HL-60/S4 treated with retinoic acid at 250 ng/mL for 4 days and 3 days (cell line): ENCODE measurements around the gene COL24A1.

Experiments used
- in situ Hi-C: fragments of 300-500 bp; cut with MboI; formaldehyde crosslinking; loops from 2 replicates; pipeline ENCODE4 v1.7.0; 2022; ENCODE audit warnings: low sequenced_read_pairs

The COL24A1 gene

DNA sequence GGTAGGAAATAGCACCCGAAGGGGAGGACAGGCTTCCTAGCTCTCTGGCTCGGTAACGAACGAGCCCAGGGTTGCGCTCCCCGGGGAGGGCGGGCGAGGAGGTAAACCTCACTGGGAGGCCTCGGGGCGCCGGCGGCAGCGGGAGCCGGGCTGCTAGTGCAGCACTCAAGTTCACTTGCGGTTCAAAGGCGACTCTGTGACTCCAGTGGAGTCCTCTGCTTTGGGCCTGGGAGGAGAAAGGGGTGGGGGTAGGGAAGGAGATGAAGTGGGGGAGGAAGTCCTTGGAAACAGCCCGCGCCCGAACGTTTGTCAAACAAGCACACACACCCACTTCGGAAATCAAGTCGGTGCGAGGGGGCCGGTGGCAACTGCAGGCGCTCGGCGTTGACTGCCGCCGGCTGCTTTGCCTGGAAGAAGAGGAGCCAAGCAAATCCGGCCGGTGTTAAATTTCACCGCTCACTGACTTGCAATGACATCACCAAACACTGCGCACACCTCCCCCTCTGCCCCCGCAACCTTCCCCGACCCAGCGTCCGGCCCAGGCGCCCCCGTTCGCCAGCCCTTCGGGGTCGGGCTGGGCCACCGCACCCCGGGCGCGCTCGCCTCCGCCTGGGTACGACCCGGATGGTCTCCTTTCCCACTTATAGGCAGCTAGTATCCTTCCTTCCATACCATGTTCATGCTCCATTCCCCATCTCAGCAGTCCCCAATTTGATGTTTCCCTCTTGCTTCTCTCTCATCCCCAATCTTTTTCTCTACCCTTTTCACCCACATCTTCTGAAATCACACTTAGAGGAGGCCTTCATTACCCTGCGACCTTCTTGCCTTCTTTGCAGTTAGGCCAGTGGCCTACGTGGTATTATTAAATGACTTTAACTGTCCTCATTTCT is at the start of gene COL24A1:
Gene COL24A1 (minus strand): TSS at position 207 of the 890 bp plus-strand sequence. CDS start 376 bp downstream, outside the sequence.
- in situ Hi-C loops: no loop called here

DNA sequence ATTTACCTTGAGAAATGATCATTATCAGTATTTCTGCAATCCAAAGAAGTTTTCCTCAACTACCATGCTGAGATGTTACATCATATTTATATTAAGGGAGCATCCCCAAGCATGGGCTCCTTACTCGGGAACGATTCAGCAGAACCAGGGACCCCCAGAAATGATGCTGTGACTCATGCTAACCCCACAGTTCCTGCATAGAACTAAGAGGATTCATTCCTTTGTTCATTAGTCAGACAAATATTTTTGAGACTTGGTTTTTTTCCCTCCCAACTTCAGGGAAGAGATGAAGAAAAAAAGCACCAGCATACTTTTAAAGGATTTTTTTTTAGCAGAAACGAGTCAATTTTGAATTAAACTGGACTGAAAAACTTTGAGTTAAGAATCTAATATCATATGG is 49.2 kb upstream of the COL24A1 start:
- in situ Hi-C loops: no loop called here

DNA sequence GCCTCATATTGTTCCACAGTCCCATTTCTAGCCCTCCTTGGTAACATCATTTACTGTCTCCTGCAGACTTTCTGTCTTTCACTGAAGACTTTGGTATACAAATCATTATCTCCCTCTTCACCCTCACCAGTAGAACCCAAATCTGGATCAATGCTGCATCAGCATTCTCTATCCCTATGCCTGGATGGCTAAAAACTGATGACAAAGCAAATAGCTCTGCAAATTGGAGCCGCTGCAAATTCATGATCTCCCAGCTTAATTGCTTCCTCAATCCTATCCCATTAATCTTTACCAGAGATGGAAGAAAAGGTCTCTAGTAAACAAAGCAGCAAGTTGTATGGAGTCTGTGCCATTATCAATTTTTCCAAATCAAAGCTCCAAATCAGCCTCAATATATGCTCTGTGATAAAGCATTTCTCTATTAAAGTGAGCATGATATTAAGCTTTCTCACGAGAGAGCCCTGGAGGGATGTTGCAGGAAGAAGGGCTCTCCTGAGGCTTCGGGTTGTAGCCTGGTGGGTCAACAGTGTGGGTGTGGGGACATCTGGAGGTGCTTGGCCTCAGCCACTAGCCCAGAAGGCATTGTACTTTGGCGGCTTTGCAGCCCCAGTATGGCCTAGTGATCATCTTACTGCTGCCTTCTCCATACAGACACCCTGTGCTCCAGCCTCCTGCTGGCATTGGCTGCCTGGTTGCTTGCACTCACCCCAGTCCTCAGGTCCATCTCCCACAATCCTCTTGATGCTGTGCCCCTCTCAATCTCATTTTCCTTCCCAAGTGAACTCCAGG is 46.2 kb upstream of the COL24A1 start:
- in situ Hi-C loops: no loop called here

DNA sequence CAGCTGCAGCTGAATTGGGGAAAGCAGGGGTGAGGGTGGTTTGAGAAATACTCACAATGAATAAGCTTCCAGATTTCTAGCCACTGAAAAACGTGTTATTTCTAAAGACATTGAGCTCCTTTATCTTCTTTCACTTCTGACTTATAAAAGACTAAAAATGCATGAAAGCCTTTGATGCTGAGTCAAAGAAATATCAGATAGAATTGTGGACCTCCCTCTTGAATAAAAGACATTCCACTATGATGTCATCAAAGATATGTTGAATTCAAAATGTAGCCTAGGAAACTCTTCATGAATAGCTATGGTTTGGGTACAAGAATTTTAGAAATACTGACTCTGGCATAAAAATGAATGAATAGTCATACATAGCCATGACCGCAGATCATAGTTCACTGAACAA is 44.7 kb upstream of the COL24A1 start:
- in situ Hi-C loops: no loop called here

DNA sequence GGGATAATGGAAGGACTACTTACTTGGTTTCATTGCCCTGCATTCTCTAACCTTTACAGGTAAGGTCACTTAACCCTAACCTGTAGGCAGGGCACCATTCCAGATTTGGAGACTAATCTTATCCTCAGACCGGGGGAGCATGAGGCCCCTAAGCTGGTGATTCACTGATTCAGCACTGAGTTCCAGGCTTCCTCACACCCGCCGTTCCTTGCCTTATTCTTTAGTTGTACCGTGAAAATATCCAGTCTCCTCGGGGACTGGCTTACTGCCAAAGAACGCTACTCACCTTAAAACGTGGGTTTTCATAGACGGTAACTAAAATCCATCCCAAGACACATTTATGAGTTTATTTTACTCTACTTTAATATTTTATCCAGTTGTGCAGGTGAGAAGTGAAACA is 44.3 kb upstream of the COL24A1 start:
- in situ Hi-C loops: no loop called here

DNA sequence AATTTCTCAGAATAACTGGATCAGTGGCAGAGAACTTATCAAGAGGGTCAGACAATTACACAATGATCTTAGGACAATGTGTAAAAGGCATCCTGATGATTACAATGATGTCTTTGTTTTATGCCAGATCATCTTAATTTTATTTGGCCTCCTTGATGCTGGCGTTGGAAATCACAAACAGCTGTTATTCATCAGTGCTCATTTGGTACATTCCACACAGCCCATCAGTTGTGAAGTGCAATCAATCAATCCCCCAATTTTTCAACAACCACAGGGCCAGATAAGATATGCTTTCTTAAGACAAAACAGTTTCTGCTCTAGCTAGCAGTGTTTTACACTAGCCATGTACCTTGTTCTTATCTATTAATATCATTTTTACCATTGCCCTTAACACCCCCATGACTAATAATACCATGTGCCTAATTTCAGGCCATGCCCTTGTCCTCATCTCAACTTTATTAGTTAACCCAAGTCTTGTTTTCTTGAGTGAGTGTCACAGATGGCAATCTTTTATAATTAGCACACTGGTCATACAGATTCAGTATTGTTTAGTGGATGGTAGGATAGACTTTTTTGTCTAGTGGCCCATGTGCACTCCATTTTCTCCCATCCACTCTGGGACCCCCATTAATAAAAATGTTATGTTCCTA is 40.8 kb upstream of the COL24A1 start:
- in situ Hi-C loops: no loop called here

DNA sequence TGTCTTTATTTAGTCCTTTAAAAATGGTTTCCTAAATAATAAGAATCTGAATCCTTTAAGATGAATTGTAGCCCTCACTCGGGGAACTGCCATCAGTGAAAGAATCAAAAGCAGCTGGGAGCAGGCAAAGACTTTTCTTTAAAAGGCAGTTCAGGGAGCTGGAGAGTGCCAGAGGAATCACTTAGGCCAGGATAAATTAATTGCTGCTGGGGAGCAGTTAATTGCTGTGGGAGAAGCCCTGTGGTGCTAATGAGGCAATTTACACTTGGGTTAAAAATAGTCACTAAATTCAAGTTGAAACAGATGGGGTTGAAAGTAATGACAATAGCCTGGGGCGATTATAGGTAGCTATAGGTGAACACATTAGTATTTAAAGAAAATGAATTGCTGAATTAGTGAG is 38.7 kb upstream of the COL24A1 start:
- in situ Hi-C loops: no loop called here

DNA sequence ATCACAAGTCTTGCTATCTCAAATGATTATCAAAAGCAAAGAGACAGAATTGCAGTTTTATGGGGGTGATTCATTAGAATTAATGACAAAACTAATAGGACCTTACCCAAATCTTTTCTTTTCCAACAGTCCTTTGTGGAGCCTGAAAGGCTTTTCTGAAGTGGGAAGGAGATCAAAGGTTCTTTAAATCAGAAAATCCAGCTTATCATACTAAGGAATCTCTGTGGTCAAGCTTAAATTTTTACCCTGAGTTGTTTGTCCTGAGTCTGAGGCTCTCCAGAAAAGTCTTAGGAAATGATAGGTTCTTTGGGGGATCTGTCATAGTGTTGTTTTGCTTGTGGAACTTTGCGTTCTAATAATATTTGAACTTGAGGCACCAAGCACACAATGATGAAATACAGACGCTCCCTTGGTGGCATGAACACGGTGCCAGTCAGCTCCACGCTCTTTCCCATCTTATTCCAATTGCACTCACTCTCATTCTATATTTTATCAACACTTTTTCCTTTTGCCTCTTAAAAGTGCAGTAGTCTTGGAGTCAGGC is 38.0 kb upstream of the COL24A1 start:
- in situ Hi-C loops: no loop called here

DNA sequence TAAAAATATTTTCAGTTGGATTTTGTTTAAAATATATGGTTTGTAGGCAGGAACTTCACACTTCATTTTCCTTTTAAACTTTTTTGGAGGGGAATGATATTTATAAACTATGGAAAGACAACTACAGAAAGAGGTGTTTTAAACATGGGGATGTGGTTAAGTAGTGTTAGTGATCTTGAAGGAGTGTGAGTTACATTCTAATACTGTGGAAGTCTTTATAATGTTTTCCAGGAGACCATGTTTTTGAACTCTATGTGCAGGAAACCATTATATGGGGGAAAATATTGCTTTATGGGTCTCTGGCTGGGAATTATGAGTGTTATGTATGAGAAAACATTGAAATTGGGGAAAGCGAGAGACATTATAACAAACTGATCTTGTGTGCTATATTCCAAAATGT is 35.8 kb upstream of the COL24A1 start:
- in situ Hi-C loops: no loop called here

DNA sequence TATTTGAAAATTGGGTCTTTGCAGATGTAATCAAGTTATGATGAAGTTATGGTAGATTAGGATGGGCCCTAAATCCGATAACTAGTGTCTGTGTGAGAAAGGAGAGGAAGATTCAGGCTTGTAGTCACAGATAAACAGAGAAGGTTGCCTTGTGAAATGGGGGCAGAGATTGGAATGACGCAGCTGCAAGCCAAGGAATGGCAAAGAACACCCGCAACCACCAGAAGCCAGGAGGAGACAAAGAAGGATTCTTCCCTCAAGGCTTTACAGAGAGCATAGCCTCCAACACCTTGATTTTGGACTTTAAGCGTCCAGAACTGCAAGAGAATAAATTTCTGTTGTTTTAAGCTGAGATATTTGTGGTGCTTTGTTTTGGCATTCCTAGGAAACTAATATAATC is 35.4 kb upstream of the COL24A1 start:
- in situ Hi-C loops: no loop called here

DNA sequence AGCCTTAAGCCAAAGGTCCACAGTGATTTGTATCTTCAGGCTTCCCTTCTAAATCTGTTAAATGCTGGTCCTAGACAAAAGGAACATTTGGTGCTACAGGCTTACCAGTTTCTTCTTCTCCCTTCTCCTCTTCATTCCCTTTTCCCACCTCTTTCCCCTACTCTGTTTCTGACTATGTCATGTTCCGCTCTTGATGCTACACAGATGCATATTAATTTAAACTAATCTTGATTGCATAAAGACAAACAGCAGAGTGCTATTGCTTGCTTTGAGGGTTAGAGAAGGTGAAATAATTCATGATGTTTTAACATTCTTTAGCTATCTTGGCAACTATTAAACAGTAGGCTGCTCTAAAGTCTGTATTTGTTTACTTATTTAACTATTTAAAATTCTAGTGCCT is 34.3 kb upstream of the COL24A1 start:
- in situ Hi-C loops: no loop called here

DNA sequence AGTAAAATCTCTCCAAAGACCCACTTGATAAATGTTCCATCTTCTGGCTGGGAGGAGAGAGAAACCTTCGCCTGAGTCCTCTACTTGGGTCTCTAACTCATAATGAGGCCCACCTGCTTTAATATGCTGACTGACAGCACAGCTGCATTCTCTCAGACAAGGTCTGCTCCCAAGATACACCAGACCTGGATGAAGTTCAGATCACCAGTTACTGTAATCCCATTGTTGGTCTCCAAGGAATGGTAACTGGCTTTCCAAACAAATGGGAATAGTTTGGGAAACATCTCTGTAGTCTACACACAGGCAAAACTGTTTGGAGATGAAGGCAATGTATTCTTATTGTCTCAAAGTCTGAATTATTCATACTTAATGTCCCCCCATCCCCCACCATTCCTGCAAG is 27.9 kb upstream of the COL24A1 start:
- in situ Hi-C loops: no loop called here

DNA sequence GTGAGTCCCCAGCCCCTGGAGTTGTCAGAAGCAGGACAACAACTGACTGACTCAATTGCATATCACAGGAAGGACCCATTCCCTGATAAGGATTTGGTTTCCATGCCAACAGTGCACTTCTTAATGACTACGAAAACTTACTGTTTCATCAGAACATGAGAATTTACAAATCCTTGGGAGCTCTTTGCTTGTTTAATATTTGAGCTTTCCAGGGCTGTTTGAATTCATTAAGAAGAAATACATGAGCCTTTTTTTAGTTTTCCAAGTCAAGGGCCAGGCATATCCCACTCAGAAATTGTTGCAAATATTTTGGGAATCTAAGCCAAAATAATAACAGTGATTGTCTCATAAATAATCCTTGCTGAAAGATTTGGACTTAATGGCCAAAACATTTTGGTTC is 27.2 kb upstream of the COL24A1 start:
- in situ Hi-C loops: no loop called here

DNA sequence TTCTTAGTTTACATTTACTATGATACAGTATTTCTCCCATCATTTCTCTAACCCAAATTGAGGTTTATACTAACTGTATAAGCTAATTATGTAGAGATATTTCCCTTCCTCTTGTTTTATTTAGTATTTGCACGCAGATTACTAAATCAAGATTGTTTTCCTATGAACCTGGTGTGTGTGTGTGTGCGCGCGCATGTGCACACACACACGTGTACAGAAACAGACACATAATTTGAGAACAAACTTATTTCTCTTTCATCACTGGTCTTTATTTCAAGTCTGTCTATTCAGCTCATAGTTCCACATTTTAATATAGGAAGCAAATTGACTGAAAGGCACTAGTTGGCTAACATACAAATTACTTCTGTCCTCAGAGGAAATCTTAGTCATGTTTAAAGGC is 19.7 kb upstream of the COL24A1 start:
- in situ Hi-C loops: no loop called here

DNA sequence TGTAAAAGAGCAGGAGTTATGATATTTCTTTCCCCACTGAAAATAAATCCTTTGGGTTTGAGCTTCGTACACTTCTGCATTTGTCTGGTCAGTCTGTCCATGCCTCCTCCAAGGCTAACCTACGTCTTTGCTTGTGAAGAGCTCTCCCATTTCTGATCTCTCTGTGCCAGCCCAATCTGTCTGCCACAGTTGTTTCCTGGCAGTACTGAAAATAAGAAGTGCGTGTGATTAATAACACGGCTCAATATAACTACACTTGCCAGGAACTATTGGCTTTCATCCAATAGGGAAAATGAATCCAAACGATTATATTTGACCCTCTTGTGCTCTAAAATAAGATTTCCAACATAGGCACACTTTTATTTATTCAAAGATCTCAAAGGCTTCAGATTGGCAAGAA is 19.2 kb upstream of the COL24A1 start:
- in situ Hi-C loops: no loop called here

DNA sequence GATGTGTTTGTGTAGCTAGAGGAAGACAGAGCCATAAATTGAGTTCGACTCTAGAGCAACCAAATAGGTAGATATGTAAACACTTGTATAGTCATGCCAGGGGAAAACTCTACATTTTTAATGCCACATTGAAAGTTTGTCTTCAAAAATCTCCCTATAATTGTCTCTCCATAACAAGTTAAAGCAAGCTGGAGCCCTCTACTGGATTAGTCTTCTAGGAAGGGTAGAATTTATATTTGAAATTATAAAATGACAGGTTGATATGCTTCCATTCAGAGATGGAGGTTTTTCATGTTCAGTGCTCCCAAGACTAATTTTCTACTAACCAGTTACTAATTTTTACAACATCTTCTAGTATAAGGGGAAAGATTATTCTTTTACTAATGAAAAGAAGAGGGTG is 13.1 kb upstream of the COL24A1 start:
- in situ Hi-C loops: no loop called here

DNA sequence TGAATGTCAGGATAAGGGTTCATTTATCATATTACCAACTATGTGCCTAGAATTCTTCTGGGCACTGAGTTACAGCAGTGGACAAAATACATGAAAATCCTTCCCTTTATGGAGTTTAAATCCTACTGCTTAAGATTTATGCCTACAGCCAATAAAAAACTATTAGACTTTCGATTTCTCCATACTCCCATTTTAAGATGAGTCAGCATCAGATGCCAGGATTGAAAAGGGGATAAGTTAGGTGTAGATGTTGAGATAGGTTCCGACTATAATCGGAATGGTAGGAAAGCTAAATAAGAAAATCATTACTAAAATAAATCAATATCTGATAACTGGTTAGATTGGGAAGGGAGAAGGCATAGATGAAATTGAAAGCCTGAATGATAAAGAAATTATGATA is 3.2 kb upstream of the COL24A1 start:
- in situ Hi-C loops: no loop called here

DNA sequence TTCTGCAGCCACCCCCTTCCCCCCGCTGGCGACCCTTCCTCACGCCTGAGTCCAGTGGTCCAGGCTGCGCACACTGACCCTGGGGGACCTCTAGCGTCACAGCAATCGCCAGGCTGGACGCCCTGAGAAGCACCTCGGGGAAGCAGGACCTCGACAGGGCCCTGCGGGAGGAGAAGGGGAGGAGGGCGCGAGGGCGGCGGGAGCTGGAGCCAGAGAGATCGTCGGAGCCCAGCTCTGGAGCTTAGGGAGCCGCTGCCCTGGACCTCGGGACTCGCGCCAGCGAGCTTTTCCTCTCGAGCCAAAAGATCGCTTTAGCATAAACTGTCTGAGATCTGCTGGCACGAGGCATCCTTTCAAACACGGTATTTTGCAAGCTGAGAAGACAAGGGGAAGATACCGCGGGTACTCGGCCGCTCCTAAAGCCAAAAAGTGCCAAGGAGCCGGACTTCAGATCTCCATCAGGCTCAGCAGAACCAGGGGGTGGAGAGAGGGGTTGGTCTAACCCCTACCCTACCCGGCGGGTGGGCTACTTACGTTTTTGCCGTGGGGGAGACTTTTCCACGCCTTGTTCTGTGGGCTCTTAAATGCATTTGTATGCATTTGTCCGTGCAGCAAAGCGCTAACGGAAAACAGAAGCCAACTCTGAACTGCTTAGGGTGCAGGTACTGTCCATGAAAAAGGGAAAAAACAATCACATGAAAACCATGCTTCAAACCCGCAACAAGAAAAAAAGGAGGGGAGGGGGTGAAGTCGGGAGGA is 586 bp downstream of the COL24A1 start:
- in situ Hi-C loops: no loop called here

DNA sequence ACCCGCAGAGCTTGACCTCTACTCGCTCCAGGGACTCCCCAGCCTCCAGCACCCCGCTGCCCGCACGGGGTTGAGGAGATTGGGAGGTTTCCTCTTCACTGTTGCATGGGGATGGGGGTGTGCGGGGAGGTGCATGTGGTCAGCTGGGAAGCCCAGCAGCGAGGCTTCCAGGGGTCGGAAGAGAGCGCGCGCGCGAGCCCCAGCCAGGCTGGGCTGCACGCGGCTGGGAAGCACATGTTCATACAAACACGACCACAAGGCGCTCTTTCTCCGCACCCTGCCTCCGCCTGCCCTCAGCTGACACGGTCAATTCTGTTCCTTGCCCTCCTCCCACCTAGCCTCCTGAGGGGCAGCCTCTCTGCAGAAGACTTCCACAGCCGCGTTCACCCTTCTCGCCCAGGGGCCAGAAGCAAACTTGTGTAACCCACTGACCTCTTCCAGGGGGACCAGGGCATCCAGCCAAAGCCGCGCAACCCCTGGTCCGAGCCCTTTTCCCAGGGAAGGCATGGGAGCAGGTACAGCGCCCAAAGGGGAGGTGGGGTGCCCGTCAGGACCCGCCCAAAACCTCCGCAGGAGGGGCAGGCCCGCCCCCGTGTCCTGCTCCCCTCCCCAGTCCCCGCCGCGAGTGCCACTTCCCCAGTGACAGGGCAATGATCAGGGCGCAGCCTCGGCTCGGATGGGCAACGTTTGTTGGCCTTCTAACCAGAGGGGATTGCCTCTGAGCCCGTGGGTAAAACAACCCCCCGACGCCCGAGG is 1.3 kb downstream of the COL24A1 start:
- in situ Hi-C loops: no loop called here

DNA sequence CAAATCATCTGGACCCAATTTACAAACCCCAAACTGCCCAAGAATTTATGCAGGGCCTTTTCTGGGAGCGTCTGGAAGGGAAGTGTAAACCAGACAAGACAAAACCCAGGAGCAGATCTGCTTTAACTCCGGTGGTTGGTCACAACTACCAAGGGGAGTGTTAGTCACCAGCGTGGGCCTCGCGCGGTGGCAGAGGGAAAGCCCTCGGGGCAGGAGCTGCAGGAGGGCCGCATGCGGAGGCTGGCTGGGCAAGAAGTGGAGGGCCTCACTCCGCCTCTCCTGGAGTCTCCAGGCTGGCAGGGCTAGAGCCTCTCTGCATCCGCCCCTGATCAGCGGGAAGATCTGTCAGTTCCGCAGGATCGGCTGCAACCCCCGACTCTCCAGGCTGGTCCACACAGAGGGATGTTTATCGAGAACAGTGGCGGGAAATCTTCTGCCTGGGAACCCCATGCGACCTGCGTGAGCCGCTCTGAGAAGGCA is 2.0 kb downstream of the COL24A1 start:
- in situ Hi-C loops: no loop called here
